Measurements from ENCODE around the gene SRSF10.

- TF ChIP-seq, protein P1, sequence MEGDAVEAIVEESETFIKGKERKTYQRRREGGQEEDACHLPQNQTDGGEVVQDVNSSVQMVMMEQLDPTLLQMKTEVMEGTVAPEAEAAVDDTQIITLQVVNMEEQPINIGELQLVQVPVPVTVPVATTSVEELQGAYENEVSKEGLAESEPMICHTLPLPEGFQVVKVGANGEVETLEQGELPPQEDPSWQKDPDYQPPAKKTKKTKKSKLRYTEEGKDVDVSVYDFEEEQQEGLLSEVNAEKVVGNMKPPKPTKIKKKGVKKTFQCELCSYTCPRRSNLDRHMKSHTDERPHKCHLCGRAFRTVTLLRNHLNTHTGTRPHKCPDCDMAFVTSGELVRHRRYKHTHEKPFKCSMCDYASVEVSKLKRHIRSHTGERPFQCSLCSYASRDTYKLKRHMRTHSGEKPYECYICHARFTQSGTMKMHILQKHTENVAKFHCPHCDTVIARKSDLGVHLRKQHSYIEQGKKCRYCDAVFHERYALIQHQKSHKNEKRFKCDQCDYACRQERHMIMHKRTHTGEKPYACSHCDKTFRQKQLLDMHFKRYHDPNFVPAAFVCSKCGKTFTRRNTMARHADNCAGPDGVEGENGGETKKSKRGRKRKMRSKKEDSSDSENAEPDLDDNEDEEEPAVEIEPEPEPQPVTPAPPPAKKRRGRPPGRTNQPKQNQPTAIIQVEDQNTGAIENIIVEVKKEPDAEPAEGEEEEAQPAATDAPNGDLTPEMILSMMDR (IDR thresholded peaks at IDR 0.05; ENCODE audit: control extremely low read depth in 1 of 3, insufficient read depth in 1 of 3, low read depth in 1 of 3, low read length in 3 of 3), result no peak
- TF ChIP-seq CHD1 (IDR thresholded peaks at IDR 0.05; ENCODE audit: low read depth, low read length) (no peak), POLR2A (IDR thresholded peaks at IDR 0.05; ENCODE audit: control extremely low read depth in 1 of 2, low read depth in 2 of 2, low read length in 2 of 2) (no peak), TEAD4 (IDR thresholded peaks at IDR 0.05; ENCODE audit: low read depth, low read length) (no peak), SP4 (IDR thresholded peaks at IDR 0.05; ENCODE audit: low read length) (no peak), CREB1 (IDR thresholded peaks at IDR 0.05) (no peak)
- TF ChIP-seq, protein P2, sequence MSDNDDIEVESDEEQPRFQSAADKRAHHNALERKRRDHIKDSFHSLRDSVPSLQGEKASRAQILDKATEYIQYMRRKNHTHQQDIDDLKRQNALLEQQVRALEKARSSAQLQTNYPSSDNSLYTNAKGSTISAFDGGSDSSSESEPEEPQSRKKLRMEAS (IDR thresholded peaks at IDR 0.05), result no peak
These were observed 9.1 kb upstream of the SRSF10 start for GRCh38 chr1:23989263-23989662.

Measured in H1 (cell line).